HT-29 (cell line): ENCODE measurements around the gene EXD2. TPM values are rescaled to one million over a fixed set of nuclear protein-coding genes. Genes with fewer than 3 reads are reported as not detected.
A peak's percentile ranks its signal among the peaks of the same experiment; 100 is the strongest.
"Not testable (repeated sequence)": the region's sequence is repeated elsewhere in the genome, so short reads cannot be mapped to it uniquely, and the experiment has no call there.

ENCODE experiments used
- DNase-seq: peaks from one replicate; pipeline ENCODE4 v3.0.0-alpha.2; 2015; ENCODE audit warnings: low spot score
- total RNA-seq: library from RNA; depleted of rRNA; stranded (reverse); fragments of >200 nt; shearing (Covaris generic); gene quantifications from 2 replicates; pipeline ENCODE4 v1.2.3, GENCODE V29; 2014; rRNA removed

The EXD2 gene, protein sequence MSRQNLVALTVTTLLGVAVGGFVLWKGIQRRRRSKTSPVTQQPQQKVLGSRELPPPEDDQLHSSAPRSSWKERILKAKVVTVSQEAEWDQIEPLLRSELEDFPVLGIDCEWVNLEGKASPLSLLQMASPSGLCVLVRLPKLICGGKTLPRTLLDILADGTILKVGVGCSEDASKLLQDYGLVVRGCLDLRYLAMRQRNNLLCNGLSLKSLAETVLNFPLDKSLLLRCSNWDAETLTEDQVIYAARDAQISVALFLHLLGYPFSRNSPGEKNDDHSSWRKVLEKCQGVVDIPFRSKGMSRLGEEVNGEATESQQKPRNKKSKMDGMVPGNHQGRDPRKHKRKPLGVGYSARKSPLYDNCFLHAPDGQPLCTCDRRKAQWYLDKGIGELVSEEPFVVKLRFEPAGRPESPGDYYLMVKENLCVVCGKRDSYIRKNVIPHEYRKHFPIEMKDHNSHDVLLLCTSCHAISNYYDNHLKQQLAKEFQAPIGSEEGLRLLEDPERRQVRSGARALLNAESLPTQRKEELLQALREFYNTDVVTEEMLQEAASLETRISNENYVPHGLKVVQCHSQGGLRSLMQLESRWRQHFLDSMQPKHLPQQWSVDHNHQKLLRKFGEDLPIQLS
- total RNA-seq: 3.9 and 4.7 TPM in 2 replicates

DNA sequence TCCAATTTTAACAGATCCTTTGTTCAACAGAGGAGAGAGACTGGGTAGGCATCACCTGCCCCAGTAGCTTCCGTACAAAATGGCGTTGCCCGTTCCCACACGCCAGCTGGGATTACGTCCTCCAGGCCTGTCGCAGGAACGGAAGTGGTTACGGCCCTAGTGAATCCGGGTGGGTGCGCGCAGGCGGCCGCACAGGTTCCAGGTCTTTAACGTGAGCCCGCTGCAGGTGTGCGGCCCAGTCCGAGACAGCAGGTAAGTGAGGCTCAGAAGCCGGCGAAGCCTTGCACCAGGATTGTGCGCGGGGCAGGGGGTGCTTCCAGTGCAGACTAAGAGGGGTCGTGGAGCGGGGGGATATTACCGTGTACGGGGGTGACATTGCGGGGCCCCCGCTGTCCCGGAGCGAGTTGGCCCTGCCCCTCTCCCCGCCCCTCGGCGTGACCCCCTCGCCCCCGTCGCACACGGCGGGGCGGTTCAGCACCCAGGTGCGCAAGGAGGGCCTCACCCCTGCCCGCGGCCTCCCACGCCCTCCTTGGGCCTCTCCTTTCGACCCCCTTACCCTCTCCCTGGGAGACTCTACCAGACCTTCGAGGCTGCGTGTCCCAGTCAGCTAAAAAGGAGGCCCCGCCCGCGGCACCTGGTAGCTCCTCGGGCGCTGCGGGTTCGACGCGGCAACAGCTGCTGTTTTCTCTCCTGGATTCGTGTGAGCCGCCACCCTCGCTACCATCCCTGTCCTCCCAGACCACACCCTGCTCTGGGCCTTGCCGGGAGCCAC lies at the start of gene EXD2:
Gene EXD2 (plus strand): TSS at position 159 of the 772 bp plus-strand sequence. CDS start 17,973 bp downstream, outside the sequence.
- DNase-seq: peak; percentile 78

DNA sequence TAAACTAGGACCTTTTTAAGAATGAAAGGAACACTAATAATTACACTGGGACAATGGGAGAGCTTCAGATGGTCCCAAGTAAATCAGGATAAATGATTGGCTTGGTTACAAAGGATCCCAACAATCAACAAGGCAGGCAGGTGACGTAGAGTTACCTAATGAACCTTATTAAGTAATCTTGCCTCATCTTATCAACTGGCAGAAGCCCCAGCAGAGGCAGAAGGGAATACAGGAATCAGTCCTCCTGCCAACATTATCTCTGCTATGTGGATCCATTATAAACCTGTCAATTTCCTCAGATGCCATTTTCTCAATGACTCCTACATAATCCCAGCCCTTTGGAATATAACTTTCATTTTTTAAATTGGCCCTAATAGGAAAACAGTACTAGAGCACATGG lies 49.7 kb upstream of the EXD2 start:
- DNase-seq: no peak

DNA sequence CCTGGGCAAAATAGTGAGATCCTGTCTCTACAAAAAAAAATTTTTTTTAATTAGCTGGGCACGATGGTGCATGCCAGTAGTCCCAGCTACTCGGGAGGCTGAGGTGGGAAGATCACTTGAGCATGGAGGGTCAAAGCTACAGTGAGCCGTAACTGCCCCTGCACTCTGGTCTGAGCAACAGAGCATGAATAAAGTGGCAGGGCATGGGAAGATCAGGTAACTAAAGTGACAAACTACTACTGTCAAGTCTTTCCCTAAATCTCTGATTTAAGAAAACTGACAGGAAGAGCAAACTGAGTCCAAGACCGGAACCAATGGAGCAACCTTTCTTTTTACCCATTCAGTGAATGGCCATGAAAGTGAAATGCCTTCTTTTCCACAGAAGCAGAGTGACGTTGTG lies 49.2 kb upstream of the EXD2 start:
- no peak for DNase-seq

DNA sequence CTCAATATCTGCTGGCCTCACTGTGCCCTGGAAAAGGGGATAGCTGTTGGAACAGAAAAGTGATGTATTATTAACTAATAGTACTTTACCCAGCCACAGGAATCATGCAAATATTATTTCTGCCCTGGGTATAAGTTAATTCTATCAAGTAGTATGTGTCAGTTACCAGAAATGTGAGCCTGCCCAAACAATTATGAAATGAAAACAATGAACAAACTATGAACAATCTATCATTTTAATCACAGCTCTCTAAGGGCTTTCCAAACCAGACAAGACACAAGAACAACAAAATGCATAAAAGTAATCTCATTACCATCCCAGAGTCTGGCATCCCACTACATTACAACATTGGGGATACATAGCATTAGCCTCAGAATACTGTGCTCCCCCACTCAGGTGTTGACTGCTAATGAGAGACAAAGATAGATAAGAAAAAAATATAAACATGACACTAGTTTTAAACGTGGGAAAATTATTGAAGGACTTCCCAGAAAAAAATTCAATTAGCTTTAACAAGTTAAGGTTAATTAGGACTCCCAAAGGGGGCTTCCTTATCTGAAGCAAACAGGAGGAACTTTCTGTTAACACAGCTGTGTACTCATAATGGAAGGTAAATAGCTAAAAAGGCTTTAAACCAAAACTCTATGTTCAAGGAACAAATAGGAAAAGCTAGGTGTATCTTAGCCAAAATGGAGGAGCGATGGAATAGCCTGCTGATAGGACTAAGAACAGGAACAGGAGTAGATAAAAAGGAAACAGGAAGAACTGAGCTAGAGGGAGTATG lies 41.6 kb upstream of the EXD2 start:
- DNase-seq: no peak

DNA sequence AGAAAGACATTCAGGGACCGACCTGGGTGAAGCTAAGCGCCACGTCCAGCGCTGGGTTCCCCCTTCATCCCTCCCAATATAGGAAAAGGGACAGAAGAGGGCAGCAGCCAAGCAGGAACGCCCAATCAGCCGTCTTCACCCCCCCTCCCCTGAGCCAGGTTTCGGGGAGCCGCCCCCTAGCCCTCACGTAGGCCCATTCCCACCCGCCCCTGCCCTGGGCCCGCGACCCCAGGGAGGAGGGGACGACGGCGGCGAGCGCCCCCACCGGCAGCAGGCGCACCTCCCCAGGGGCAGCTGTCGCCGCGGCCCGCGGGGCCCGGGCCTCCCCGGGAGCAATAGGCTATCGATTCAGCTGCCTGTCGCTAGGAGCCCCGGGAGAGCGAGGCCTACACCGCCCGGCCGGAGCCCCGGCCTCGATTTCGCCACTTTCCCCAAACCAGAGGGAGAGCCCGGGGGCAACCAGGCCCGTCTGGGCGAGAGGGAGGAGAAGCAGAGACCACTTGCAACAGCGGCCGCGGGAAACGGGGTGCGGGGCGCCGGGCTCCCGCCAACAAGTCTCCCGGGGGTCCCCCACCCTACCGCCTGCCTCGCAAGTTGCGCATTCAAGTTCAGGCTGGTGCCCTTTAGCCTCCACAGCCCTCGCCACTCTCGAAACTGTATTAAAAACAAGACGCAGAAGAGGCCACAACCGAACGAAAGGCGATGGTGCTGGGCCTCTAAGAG lies 39.7 kb upstream of the EXD2 start:
- peak; percentile 55 for DNase-seq

DNA sequence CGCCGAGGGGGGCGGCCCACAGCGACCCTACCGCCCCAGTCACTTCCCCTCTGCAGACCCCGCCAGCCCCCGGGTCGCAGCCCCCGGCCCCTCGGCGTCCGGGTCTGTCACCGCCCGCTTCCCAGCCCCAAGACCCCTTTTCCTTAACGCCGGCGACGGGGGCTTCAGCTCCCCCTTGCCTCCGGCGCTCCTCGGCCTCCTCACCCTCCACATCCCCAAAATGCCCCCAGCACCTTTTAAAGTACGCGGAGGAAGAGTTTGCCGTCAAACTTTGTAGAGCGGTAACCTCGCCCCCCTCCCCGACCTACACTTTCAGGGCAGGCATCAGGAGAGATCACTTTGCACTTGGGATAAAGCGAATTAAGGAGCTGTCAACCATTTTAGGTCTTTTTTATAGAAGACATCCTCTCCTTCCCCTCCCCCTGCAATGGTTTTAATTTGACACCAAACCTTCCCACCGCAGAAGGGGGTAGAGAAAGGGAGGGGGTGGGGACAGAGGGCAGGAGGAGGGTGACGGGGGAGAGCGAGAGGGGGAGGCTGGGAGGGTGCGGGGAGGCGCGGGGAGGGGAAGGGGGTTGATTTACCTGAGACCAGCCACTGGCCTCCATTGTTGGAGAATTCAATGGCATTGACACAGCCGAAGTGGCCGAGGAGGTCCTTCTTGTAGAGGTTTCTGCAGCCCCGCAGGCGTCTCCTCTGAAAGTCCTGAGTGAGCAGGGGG lies 39.0 kb upstream of the EXD2 start:
- DNase-seq: peak; percentile 17

DNA sequence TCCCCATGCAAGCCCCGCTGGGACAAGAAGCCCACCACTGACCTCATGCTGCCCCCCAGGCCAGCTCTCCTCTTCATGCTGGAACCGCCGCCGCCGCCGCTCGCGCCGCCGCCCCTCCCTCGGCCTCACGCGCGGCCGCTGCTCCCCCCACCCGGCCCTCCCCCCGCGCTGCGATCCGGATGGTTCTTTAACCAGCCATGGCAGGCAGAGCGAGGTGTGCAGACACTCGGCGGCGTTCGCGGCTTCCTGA lies 38.5 kb upstream of the EXD2 start, which contains the start of gene DCAF5:
Gene DCAF5 (minus strand): TSS at position 218 of the 250 bp plus-strand sequence. CDS start 141 bp downstream, at position 77.
- DNase-seq: peak; percentile 82

DNA sequence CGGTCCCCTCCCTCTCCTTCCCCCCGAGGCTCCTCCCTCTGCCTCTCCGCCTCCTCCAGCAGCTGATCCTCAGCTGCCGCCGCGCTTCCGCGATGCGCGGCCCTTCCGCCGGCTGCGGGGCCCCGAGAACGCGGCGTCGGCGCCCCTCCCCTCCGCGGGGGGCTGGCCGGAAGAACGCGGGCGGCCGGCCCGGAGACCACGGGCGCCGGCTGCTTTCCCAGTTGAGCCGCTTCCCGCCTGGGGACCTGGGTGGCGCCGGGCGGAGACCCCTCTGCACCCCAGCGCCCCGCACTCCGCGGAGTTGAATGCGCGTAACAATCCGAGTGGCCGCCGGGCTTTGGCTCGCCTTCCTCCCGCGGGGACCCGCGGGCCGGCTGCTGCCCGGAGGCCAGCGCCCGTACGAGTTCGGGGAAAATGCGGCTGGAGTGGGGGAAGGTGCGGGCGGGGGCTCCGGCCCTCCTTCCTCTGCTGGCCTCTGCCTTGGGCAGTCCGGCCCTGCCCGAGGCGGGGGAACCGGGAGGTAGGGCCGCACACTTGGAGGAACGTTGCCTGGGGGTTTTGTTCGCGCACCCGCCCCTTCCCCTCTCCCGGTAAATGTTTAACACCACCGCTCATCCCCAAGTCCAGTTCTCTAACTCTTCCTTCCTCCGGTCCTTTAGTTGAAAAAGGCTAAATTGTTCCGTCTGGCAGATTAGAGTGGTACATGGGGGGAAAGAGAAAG lies 38.0 kb upstream of the EXD2 start:
- peak; percentile 11 for DNase-seq

DNA sequence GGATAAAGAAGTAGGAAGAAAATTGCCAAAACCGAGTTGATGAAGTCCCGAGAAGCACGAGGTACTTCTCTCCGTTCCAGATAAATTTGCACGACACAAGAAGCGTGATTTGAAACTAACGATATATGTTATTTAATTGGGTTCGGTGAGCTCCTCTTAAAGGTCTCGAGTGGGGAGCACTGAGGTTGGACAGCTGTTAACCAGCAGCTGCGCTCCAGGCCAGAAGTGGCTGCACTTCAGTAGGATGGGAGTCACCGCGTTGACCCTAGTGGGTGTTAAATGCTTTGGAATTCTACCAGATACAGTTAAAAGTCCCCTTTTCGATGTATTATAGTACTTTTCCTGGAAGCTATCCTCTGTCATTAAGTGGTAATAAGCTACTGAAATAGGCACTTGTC lies 37.4 kb upstream of the EXD2 start:
- no peak for DNase-seq

DNA sequence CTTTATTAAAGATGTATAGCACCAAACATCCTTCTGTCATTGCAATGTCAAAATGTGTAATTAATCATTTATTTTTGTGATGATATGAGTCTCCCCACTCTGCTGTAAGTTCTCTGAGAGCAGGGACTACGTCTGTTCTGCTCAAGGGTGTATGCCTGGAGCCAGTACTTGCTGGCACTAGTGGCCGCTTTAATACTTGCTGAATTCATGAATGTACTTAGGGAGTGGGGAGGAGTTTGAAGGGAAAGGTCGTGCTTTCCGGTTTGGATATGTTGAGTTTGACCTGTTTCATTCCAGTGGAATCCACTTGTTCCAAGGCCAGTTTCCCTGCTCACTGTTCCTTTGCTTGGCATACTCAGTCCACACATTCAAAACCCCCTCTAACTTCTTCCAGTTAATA lies 36.5 kb upstream of the EXD2 start:
- DNase-seq: peak; percentile 30

DNA sequence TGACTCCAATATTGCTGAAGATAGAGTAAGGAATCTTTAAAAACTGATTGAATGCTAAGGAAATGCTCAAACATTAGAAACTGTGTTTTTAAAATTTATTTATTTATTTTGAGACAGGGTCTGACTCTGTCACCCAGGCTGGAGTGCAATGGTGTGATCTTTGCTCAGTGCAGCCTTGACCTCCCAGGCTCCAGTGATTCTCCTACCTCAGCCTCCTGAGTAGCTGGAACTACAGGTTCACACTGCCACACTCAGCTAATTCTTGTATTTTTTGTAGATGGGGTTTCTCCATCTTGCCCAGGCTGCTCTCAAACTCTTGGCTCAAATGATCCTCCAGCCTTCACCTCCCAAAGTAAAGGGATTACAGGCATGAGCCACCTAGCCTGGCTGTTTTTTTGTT lies 35.1 kb upstream of the EXD2 start:
- no peak for DNase-seq

DNA sequence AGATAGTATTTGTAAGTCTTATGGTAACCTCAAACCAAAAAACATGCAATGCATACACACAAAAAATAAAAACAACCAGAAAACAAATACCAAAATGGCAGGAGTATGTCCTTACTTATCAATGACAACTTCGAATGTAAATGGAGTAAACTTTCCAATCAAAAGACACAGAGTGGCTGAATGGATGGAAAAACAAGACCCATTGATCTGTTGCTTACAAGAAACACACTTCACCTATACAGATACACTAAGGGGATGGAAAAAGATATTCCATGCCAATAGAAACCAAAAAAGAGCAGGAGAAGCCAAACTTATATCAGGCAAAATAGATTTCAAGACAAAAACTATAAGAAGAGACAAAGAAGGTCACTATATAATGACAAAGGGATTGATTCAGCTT lies 29.7 kb upstream of the EXD2 start:
- no peak for DNase-seq

DNA sequence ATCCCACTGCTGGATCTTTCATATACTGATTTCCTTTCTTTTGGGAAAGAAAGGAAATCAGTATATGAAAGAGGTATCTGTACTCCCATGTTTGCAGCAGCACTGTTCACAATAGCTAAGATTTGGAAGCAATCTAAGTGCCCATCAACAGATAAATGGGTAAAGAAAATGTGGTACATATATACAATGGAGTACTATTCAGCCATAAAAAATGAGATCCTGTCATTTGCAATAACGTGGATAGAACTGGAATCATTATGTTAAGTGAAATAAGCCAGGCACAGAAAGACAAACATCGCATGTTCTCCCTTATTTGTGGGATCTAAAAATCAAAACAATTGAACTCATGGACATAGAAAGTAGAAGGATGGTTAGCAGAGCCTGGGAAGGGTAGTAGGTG lies 25.5 kb upstream of the EXD2 start:
- not testable (repeated sequence) for DNase-seq

DNA sequence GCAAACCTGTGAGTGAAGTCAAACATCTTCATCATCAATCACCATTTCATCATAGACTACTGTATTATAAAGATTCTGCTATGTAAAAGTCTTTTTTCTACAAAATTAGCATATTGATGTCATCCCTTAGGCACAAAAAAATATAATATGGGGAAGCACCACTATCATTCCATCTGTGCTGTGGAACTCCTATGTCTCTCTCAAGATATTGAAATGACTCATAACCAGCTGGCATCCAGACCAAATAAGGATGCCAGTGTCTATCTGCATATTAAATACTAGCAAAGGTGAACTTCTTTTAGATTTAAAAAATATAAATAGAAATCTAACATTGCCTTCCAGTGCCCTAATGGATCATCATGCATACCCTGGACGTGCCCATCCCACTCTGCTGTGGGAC lies 20.5 kb upstream of the EXD2 start:
- no peak for DNase-seq

DNA sequence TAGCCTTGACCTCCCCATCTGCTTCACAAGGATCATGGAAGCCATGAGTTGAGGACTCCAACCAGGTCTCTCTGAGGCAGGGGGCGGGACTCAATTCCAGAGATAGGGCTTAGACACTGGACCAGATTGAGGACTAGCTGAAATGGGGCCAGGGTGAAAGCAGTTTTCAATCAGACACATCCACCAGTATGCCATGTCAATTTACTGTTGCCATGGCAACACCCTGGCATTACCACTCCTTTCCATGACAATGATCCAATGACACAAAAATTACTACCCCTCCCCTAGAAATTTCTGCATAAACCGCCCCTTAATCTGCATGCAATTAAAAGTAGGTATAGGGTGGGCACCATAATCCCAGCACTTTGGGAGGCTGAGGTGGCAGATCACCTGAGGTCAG lies 19.7 kb upstream of the EXD2 start:
- DNase-seq: no peak

DNA sequence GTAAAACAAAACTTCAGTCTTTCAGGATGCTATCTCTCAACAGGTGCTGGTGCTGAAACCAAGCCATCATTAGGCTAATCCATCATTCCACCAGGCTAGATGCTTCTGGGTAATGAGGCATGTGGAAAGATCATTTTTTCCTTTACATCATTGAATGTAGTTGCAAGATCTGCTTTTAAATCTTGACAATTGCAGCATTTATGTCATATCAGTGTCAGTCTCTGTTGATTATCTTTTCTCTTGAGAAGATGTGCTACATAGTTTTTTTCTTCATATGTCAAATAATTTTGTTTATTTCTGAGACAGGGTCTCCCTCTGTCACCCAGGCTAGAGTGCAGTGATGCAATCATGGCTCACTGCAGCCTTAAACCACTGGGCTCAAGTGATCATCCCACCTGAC lies 16.2 kb upstream of the EXD2 start:
- DNase-seq: no peak

DNA sequence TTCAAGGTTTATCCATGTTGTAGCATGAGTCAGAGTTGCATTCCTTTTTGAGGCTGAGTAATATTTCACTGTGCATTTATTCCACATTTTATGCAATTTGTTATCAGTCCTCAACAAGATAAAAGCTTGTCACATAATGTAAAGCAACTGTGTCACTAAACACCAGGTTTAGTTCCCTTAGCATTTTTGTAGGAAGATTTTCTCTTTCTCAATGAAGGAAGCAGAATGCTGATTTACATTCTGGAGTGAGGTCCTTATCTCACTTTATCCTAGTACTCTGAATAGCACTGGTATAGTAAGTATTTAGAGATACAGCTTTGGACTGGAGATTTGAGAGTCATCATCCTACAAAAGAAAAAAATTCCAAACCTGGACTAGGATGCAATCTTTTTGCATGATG lies 9.8 kb upstream of the EXD2 start:
- no peak for DNase-seq

DNA sequence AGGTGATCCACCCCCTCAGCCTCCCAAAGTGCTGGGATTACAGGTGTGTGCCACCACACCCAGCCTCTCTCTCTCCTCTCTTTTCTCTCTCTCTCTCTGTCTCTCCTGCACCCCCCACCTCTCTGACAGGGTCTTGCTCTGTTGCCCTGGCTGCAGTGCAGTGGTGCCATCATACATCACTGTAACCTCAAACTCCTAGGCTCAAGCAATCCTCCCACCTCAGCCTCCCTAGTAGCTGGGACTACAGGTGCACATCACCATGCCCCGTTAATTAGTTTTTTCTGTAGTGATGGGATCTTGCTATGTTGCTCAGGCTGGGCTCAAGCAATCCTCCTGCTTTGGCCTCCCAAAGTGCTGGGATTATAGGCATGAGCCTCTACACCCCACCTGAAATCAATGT lies 8.7 kb upstream of the EXD2 start:
- not testable (repeated sequence) for DNase-seq

DNA sequence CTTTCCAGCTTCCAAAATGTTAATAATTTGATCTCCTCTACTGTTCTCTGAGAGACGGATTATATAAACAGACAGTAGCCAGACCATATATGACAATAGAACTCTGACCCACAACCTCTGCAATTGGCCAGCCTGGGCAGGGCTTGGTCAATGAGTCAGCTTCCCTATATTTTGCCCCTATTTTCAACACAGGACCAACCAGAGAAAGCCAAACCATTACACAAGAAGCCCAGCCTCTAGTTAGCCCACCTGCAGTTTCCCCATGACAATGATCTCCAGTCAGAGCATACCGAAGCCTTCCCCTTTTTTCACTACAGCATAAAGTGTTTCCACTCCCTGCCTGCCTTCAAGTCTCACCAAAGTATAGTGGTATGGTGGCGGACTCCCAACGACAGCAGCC lies 7.6 kb upstream of the EXD2 start:
- DNase-seq: no peak

DNA sequence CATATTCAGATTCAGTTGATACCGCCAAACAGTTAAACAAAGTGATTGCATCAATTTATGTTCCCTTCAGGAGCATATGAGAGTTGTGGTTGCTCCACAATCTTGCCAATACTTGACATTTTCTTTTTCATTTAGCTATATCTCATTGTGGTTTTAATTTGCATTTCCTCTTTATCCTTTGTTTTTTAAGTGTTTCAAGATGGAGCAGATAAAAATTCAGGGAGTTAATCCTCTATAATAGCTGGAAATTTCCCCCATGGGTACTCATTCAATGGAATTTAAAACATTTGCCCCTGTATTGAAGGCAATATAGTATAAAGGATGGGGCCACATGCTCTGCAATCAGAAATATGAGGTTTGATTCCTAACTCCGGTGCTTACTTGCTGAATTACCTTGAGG lies 1.1 kb upstream of the EXD2 start:
- DNase-seq: no peak
